Measurements from ENCODE around the gene SLBP.

- TF ChIP-seq CTCF (IDR thresholded peaks at IDR 0.05) (no peak), POLR2AphosphoS5 (IDR thresholded peaks at IDR 0.05) (no peak), POLR2A (IDR thresholded peaks at IDR 0.05) (no peak)
Observed at GRCh38 chr4:1659104-1660043, 52.7 kb downstream of the SLBP start.
